H9 (cell line): ENCODE data around the gene SYNGR1. TPM values are rescaled to one million over a fixed set of nuclear protein-coding genes. Genes with fewer than 3 reads are reported as not detected.

Source experiments
- DNase-seq: peaks from one replicate; pipeline ENCODE4 v3.0.0-alpha.2; 2017
- H2AFZ ChIP-seq: one replicate; pipeline ENCODE4 v1.6.1; 2013; ENCODE audit warnings: mild to moderate bottlenecking, low read length, control low read depth, moderate library complexity
- H2AK5ac ChIP-seq: 2 replicates; pipeline ENCODE4 v1.6.1; 2013; ENCODE audit warnings: low read length, control low read depth, mixed read lengths; ENCODE audit not compliant: insufficient read length
- H2BK120ac ChIP-seq: one replicate; pipeline ENCODE4 v1.6.1; 2013; ENCODE audit warnings: low read depth, mild to moderate bottlenecking, low read length, control low read depth, inconsistent platforms; ENCODE audit not compliant: poor library complexity, severe bottlenecking
- H2BK12ac ChIP-seq: 2 replicates; pipeline ENCODE4 v1.6.1; 2013; ENCODE audit warnings: low read length, control low read depth, mixed read lengths, low read depth; ENCODE audit not compliant: insufficient read length
- H2BK15ac ChIP-seq: 2 replicates; pipeline ENCODE4 v1.6.1; 2013; ENCODE audit warnings: low read depth, low read length, control low read depth
- H2BK20ac ChIP-seq: one replicate; pipeline ENCODE4 v1.6.1; 2013; ENCODE audit warnings: low read depth, mild to moderate bottlenecking, low read length, control low read depth, inconsistent platforms; ENCODE audit not compliant: poor library complexity, severe bottlenecking
- H2BK5ac ChIP-seq: 2 replicates; pipeline ENCODE4 v1.6.1; 2013; ENCODE audit warnings: low read length, control low read depth, mixed read lengths; ENCODE audit not compliant: insufficient read length
- H3K14ac ChIP-seq: 2 replicates; pipeline ENCODE4 v1.6.1; 2013; ENCODE audit warnings: low read length, control low read depth; ENCODE audit not compliant: insufficient read depth
- H3K18ac ChIP-seq: 2 replicates; pipeline ENCODE4 v1.6.1; 2013; ENCODE audit warnings: low read depth, mild to moderate bottlenecking, mixed read lengths, low read length, control low read depth; ENCODE audit not compliant: insufficient read length
- H3K23ac ChIP-seq: 2 replicates; pipeline ENCODE4 v1.6.1; 2013; ENCODE audit warnings: low read length, control low read depth, mixed read lengths, low read depth; ENCODE audit not compliant: insufficient read length
- H3K23me2 ChIP-seq: 2 replicates; pipeline ENCODE4 v1.6.1; 2013; ENCODE audit warnings: low read depth, mild to moderate bottlenecking, mixed read lengths, low read length, control low read depth; ENCODE audit not compliant: insufficient read length, poor library complexity, severe bottlenecking
- H3K27ac ChIP-seq: 2 replicates; pipeline ENCODE4 v1.5.1; 2013; ENCODE audit warnings: low read length, control low read depth, mixed read lengths, low read depth; ENCODE audit not compliant: insufficient read length
- H3K27me3 ChIP-seq: 2 replicates; pipeline ENCODE4 v1.6.1; 2013; ENCODE audit warnings: low read length, control low read depth, inconsistent platforms; ENCODE audit not compliant: insufficient read depth
- H3K4ac ChIP-seq: 2 replicates; pipeline ENCODE4 v1.6.1; 2013; ENCODE audit warnings: low read depth, mild to moderate bottlenecking, control low read depth, inconsistent platforms, low read length, moderate library complexity
- H3K4me1 ChIP-seq: 2 replicates; pipeline ENCODE4 v1.6.1; 2013; ENCODE audit warnings: low read length, control low read depth, inconsistent platforms; ENCODE audit not compliant: insufficient read depth
- H3K4me2 ChIP-seq: 2 replicates; pipeline ENCODE4 v1.6.1; 2013; ENCODE audit warnings: low read length, control low read depth, mixed read lengths; ENCODE audit not compliant: insufficient read length, insufficient read depth
- H3K56ac ChIP-seq: 2 replicates; pipeline ENCODE4 v1.6.1; 2013; ENCODE audit warnings: low read depth, mild to moderate bottlenecking, mixed read lengths, low read length, control low read depth; ENCODE audit not compliant: insufficient read length
- H3K79me1 ChIP-seq: 2 replicates; pipeline ENCODE4 v1.6.1; 2013; ENCODE audit warnings: low read depth, mild to moderate bottlenecking, moderate library complexity, low read length, control low read depth, inconsistent platforms; ENCODE audit not compliant: insufficient read depth, poor library complexity, severe bottlenecking
- H3K79me2 ChIP-seq: 2 replicates; pipeline ENCODE4 v1.6.1; 2013; ENCODE audit warnings: low read length, control low read depth, inconsistent platforms; ENCODE audit not compliant: insufficient read depth
- H3K9ac ChIP-seq: 2 replicates; pipeline ENCODE4 v1.6.1; 2013; ENCODE audit warnings: low read length, control low read depth, mixed read lengths; ENCODE audit not compliant: insufficient read length; ENCODE audit errors: extremely low read depth
- H3K9me3 ChIP-seq: one replicate; pipeline ENCODE4 v1.6.1; 2013; ENCODE audit warnings: low read depth, low read length, inconsistent platforms; ENCODE audit not compliant: control insufficient read depth
- H3T11ph ChIP-seq: one replicate; pipeline ENCODE4 v1.6.1; 2013; ENCODE audit warnings: mild to moderate bottlenecking, low read length, control low read depth, inconsistent platforms
- H4K20me1 ChIP-seq: one replicate; pipeline ENCODE4 v1.6.1; 2013; ENCODE audit not compliant: control insufficient read depth, insufficient read length, insufficient read depth
- H4K5ac ChIP-seq: 2 replicates; pipeline ENCODE4 v1.6.1; 2013; ENCODE audit warnings: low read depth, mild to moderate bottlenecking, mixed read lengths, low read length, control low read depth; ENCODE audit not compliant: insufficient read length
- H4K8ac ChIP-seq: replicated peaks from 2 replicates; pipeline ENCODE4 v1.6.1; 2013; ENCODE audit warnings: low read length, control low read depth, mixed read lengths, low read depth; ENCODE audit not compliant: insufficient read length
- H4K91ac ChIP-seq: 2 replicates; pipeline ENCODE4 v1.6.1; 2013; ENCODE audit warnings: low read depth, mild to moderate bottlenecking, moderate library complexity, mixed read lengths, low read length, control low read depth; ENCODE audit not compliant: insufficient read length
- H3K27ac Mint-ChIP-seq, 3 experiments: 2 replicates in 2 of 3; 3 replicates in 1 of 3; pipeline ENCODE4 v1.8.0; 2020 to 2021; ENCODE audit warnings: mixed read lengths in 3 of 3, mild to moderate bottlenecking in 1 of 3, moderate library complexity in 1 of 3
- H3K27me3 Mint-ChIP-seq: 2 replicates; pipeline ENCODE4 v1.8.0; 2021; ENCODE audit warnings: low read depth, mild to moderate bottlenecking, moderate library complexity, mixed read lengths
- H3K36me3 Mint-ChIP-seq, 3 experiments: 2 replicates in 2 of 3; 3 replicates in 1 of 3; pipeline ENCODE4 v1.8.0; 2020 to 2021; ENCODE audit warnings: low read depth in 3 of 3, mixed read lengths in 3 of 3; ENCODE audit not compliant: insufficient read depth in 1 of 3
- H3K4me1 Mint-ChIP-seq, 2 experiments: 2 replicates each; pipeline ENCODE4 v1.8.0; 2020; ENCODE audit warnings: mixed read lengths in 2 of 2
- H3K4me3 Mint-ChIP-seq, 2 experiments: 2 replicates in 1 of 2; 3 replicates in 1 of 2; pipeline ENCODE4 v1.8.0; 2020 to 2021; ENCODE audit warnings: mild to moderate bottlenecking in 2 of 2, mixed read lengths in 2 of 2, moderate library complexity in 1 of 2
- H3K9me3 Mint-ChIP-seq, 2 experiments: 2 replicates in 1 of 2; 3 replicates in 1 of 2; pipeline ENCODE4 v1.8.0; 2020; ENCODE audit warnings: mild to moderate bottlenecking in 2 of 2, mixed read lengths in 2 of 2, moderate library complexity in 1 of 2
- CTCF ChIP-seq: fragments of 200-600 bp; sonication (generic); conservative IDR thresholded peaks from 3 replicates; pipeline ENCODE4 v1.8.0; 2021; ENCODE audit warnings: antibody characterized with exemption, mild to moderate bottlenecking
- WGBS: extraction: QIAGEN DNeasy Blood & Tissue Kit; methylation state at CpG from one replicate; pipeline ENCODE4 v1.1.7; 2013; ENCODE audit warnings: missing lambda C conversion rate, low lambda C conversion rate, mixed read lengths; ENCODE audit not compliant: insufficient read length; ENCODE audit errors: extremely low coverage; 5-methylcytosine and 5-hydroxymethylcytosine counted together
- total RNA-seq: library from RNA; stranded (reverse); gene quantifications from 2 replicates; pipeline ENCODE4 v1.2.1, GENCODE V29; 2021

The SYNGR1 gene
- total RNA-seq, 1 experiment from 2014 or later: 13.2 TPM

- Histone ChIP-seq H3K79me1 (no peaks in the 10 kb centered on the region), H3K9ac (no peak overlapping the region), H3K79me2 (no peaks in the 10 kb centered on the region), H3K14ac (no peak overlapping the region), H3K23ac (no peak overlapping the region), H3K9me3 (no peaks in the 10 kb centered on the region), H2AK5ac (no peak overlapping the region), H4K20me1 (no peaks in the 10 kb centered on the region), H4K91ac (no peak overlapping the region), H4K5ac (no peak overlapping the region), H2BK20ac (no peak overlapping the region), H3K27ac (no peak overlapping the region), H2AFZ (no peak overlapping the region), H3T11ph (no peak overlapping the region), H3K56ac (no peak overlapping the region), H3K4me1 (peaks cover 10% of the 10 kb centered on the region; the same call in 1 of the 2 replicates), H3K23me2 (no peaks in the 10 kb centered on the region), H3K4ac (no peak overlapping the region), H3K27me3 (no peaks in the 10 kb centered on the region), H2BK120ac (no peak overlapping the region), H3K4me2 (no peak overlapping the region), H2BK12ac (no peak overlapping the region), H2BK5ac (no peak overlapping the region), H2BK15ac (no peak overlapping the region), H3K18ac (no peak overlapping the region), H4K8ac (no peak overlapping the region)
- no peaks in the 10 kb centered on the region for H3K27me3 Mint-ChIP-seq
- H3K4me1 Mint-ChIP-seq: peaks cover 33 to 53% of the 10 kb centered on the region in 2 experiments
- WGBS: no CpG with 5 or more reads among the region's 11 CpGs
- no peak for TF ChIP-seq CTCF
- H3K36me3 Mint-ChIP-seq: peaks cover 7 to 35% (median 35%) of the 10 kb centered on the region in 3 experiments; a peak in 6 of 7 replicates
- H3K4me3 Mint-ChIP-seq: no peak overlapping the region
- DNase-seq: no peak
- no peaks in the 10 kb centered on the region for H3K9me3 Mint-ChIP-seq
- peak overlapping the region in 2 of 3 experiments; percentile 65 to 70; a peak in 2 of 7 replicates for H3K27ac Mint-ChIP-seq
Measured at GRCh38 chr22:39431216-39431801, 81.5 kb downstream of the SYNGR1 start.
